GM15510 (cell line): Measurements from ENCODE around the gene NDUFAF5.

ENCODE experiments used
- POLR2A ChIP-seq: IDR thresholded peaks from 3 replicates; pipeline ENCODE4 v1.6.1; 2011; ENCODE audit warnings: borderline replicate concordance; ENCODE audit not compliant: insufficient read length; ENCODE audit errors: extremely low read depth

The NDUFAF5 gene, protein sequence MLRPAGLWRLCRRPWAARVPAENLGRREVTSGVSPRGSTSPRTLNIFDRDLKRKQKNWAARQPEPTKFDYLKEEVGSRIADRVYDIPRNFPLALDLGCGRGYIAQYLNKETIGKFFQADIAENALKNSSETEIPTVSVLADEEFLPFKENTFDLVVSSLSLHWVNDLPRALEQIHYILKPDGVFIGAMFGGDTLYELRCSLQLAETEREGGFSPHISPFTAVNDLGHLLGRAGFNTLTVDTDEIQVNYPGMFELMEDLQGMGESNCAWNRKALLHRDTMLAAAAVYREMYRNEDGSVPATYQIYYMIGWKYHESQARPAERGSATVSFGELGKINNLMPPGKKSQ

DNA sequence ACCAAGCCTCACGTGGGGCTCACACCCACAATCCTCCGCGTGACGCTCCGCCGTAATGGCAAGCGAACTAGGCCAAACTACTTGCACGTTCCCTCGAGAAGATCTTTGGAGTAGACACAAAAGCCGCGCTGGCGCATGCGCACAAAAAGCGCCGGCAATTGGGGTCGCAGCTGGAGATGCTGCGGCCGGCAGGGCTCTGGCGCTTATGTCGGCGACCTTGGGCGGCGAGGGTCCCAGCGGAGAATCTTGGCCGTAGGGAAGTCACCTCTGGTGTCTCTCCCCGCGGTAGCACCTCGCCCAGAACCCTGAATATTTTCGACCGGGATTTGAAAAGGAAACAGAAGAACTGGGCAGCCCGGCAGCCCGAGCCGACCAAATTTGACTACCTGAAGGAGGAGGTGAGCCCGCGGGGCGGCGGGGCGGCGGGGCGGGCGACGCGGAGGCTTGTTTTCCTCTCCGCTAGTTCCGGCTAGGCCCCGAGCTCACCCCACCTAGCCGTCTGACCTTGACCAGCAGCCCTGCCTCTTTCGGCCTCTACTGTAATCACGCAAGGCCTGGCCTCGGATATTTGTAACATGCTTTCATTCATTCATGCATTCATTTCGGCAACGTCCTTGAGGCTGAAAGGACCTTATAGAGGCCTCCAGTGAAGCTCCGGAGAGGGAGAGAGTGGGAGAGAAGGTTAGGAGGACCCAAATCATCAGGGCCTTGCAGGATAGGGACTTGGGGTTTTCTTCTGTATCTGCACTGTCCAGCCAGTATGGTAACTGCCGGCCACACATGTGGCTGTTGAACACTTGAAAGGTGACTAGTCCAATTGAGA lies at the start of gene NDUFAF5, which contains the start of gene ESF1:
Gene NDUFAF5, plus strand, starts transcription at position 136 of the 823 bp plus-strand sequence. Its CDS starts 41 bp downstream, at position 177.
Gene ESF1, minus strand, starts transcription at position 27 of the 823 bp plus-strand sequence. CDS start 1,779 bp downstream, outside the sequence.
- peak; percentile 86 for TF ChIP-seq POLR2A

DNA sequence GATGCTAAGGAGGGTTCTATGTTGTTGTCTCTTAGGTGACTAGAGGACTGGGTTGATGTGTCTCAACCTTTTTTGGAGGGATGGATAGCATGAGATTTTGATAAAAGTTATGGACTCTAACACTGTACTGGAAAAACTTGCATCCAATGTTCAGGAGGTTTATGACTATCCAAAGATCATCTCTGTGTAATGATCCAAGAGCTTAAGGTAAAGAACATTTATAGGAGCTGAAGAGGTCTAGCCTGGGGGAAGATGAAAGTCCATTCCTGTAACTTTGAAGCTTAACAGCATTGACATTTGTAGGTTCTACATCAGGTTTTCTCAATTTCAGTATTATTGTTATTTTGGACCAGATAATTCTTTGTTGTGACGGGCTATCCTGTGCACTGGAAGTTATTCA lies 49.0 kb upstream of the NDUFAF5 start:
- no peak for TF ChIP-seq POLR2A

DNA sequence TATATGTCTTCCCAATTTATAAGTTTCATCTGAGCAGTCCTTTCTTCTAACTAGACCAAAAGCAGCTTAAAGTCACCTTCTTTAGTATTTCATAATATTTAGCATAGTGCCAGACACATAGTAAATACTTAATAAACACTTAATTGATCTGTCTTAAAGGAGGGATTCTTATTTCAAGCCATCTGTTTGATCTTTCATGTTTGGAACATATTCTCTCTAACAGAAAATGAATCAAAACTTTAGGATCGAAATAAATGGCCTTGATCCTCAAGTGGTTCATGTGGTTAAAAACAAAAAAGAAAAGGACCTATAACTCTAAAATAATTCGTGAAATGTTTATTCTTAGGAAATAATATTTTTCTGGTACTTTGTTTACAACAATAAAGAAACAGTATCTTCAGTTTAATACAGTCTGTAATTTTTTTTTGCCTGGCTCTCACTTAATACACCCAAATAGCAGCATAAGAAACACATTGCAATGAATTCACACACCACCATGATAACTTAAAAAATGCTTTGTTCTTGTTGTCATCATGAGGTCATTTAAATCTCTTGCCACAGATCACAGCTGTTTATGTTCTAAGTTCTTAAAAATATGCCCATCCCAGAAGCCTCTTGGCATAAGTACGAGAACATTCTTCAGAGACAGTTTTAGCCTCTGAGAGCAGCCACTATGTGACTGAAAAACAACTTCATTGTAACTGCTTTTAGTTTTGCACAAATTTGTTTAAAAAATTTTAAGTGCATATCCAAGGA lies 48.2 kb upstream of the NDUFAF5 start:
- TF ChIP-seq POLR2A, result no peak

DNA sequence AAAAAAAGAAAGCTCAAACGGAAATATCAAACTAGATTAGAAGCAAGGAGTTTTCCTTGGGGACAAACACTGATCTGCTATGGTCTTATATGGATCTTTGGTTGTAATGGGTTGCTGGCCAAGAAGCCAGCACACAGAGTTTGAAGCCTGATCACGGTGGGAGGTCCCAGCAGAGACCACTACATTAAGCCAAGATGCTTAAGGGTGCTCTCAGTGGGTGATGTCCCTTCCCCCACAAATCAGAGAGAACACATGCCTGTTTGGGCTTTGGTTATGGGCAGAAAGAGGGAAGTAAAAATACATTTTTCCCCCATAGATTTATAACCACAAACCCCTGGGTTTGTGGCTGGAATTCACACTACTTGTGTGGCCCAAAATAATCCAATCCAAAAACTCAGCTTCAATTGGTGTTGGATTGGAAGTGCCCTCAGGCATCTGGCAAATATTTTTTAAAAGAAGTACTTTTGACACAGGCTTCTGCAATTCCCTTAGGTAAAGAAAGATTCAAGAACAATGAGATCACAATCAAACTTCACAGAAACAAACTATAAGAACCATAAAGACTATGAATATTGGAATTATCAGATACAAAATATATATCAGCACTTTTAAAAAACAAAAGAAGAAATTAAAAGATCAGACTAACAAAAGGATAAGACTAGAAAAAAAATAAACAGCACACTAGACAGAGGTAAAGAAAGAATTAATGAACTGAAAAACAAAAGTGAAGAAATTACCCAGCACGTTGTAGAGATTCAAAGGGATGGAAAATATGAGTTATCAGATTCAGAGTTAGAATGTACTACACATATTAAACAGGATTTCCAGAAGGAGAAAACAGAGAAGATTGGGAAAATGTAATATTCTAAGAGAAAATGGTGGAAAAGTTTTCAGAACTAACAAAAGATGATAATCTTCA lies 44.8 kb upstream of the NDUFAF5 start:
- TF ChIP-seq POLR2A, result no peak

DNA sequence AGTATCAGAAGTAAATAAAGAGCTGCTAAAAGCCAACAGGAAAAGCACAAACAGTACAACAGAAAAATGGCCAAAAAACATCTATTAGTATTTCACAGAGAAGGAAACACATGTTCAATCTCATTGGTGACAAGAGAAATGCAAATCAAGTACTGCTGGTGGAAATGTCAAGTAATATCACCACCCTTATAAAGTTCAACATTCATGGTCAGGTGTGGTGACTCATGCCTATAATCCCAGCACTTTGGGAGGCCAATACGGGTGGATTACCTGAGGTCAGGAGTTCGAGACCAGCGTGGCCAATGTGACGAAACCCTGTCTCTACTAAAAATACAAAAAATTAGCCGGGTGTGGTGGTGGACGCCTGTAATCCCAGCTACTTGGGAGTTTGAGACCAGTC lies 42.9 kb upstream of the NDUFAF5 start:
- TF ChIP-seq POLR2A, result no peak

DNA sequence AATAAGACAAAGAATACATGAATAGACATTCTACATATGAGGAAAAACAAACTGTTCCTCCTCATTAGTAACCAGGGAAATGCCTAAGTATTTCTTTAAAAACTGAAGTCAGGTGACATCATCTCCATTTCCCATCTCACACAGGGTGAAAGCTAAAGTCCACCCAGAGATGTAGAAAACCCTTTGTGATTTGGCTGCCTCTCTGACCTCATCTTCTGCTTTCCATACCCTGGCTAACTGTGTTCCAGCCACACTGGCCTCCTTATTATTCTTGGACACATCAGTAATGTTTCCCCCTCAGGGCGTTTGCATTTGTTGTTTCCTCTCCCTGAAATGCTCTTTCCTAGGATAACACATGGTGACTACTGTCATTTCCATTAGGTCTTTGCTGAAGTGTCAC lies 40.5 kb upstream of the NDUFAF5 start:
- no peak for TF ChIP-seq POLR2A

DNA sequence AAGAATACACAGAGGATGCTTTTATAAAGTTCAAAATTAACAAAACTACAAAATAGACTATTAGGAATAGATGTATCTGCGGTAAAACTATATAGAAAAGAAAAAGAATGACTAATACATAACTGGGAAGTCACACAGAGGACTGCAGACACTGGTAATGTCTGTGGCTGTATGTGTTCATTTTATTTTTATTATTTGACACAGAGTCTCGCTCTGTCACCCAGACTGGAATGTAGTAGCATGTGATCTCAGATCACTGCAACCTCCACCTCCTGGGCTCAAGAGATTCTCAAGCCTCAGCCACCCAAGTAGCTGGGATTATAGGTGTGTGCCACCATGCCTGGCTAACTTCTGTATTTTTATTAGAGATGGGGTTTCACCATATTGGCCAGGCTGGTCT lies 39.0 kb upstream of the NDUFAF5 start:
- TF ChIP-seq POLR2A, result no peak

DNA sequence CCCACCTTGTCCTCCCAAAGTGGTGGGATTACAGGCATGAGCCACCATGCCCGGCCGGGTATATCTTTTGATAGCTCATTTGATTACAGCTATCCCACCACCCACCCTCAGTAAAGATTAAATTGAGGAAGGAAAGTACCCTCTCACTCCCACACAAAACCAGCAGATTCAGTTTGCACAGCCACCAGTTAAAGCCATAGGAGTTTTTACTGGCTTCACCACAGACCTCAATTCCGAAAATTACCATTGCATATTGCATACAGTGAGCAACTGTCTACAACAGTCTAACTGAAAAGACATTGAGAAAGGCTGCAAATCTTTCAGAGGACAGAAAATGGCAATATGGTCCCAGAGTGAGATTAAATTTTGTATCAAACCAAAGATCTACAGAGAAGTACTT lies 35.0 kb upstream of the NDUFAF5 start:
- no peak for TF ChIP-seq POLR2A

DNA sequence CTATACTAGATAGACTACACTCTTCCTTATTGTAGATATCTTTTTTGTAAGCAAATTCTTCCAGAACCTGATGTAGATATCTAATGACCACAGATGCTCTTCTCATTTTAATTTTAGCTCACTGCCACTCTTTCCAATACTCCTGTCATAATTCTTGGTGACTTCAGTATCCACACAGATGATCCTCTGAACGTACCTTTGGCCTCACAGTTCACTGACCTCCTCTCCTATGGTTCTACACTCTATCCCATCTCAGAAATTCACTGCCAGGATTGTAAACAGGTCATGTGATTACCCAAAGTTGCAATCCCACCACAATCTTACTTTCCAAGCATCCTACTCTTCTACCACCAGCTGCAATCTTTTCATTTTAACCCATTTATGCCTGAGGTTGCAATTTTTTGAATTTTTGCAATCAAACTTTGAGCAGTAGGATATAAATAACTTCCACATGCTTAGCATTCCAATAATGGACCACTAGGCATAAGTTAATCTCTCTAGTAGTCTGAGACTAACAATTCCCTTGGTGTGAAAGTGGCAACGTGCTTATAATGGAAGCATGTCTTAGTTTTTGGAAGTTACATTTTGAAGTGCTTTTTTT lies 31.3 kb upstream of the NDUFAF5 start:
- TF ChIP-seq POLR2A, result no peak

DNA sequence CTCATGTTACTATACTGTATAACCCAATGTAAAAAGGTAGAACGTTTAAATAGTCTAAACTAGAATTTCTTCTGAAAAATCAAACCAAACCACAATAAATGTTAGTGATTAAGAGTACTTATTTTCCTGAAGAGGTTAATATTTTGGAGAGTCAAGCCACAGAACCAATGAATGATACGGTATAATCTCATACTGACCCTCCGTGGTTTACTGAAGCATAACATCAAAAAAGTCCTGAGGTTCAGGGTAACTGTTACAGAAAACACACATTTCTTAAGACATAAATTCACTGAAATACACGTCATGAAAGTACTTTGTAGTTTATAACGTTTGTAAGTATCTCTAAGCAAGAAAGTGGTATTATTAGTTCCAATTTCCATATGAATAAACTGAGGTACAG lies 29.0 kb upstream of the NDUFAF5 start:
- TF ChIP-seq POLR2A, result no peak

DNA sequence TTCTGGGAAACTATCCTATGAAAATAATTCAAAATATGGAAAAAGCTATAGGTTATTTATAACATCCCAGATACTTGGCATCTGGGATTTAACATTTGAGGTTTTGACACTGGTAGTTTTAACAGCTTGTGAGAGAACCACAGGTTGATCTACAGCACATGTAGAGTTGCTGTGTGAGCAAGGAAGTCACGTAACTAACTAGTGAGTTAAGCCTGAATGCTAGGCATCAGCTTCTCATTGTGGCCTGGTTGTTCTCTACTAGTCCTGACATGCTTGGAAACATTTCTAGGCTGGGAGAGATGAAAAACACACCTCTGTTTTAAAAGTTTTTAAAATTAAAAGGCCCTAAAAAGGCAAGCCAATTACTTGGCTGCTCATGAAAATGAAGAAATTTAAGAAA lies 28.3 kb upstream of the NDUFAF5 start:
- no peak for TF ChIP-seq POLR2A

DNA sequence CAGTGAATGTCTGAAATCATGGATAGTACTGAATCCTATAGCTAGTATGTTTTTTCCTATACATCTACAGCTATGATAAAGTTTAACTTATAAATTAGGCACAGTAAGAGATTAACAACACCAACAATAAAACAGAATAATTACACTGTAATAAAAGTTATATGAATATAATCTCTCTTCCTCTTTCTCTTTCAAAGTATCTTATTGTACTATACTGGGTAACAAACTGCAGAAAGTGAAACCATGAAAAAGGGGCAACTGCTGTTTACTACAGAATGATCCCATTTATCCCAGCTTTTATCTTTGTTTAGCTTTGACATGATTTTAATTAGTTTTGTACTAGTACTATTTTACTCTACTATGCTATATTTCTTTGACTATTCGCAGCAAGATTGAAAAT lies 25.9 kb upstream of the NDUFAF5 start:
- TF ChIP-seq POLR2A, result no peak

DNA sequence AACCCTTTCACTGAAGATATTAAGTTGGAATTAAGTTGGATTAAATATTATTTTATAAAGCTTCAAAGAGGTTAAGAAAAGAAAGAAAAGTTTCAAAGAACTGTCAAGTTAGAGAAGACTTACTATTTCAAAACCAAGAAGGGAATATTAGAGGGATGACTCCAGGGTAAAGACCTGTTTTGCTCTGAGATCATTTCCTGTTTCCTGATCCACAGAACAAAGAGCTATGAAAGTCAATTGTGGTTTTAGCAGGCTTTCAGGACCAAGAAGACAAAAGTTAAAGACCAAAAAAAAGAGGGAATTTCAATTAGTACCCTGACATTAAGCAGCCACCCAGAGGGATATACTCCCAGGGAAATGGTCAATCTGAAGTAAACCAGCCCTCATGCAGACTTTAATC lies 19.5 kb upstream of the NDUFAF5 start:
- TF ChIP-seq POLR2A, result no peak
